Trophoblast cell (in vitro differentiated cells and primary cell): ENCODE measurements around the gene MUC5B.

Source experiments
- DNase-seq, 2 donors: peaks; one replicate each; pipeline ENCODE4 v3.0.0-alpha.2; 2016
- H2AFZ ChIP-seq: 2 replicates; pipeline ENCODE4 v1.6.1; 2013; ENCODE audit warnings: low read length, moderate library complexity, mild to moderate bottlenecking; ENCODE audit not compliant: insufficient read depth, poor library complexity
- H2AK5ac ChIP-seq: 2 replicates; pipeline ENCODE4 v1.6.1; 2013; ENCODE audit warnings: mild to moderate bottlenecking, low read length
- H2BK120ac ChIP-seq: 2 replicates; pipeline ENCODE4 v1.6.1; 2013; ENCODE audit warnings: low read length, mild to moderate bottlenecking, moderate library complexity; ENCODE audit not compliant: insufficient read depth, poor library complexity
- H2BK12ac ChIP-seq: 2 replicates; pipeline ENCODE4 v1.6.1; 2013; ENCODE audit warnings: mild to moderate bottlenecking, low read length, moderate library complexity
- H2BK5ac ChIP-seq: 2 replicates; pipeline ENCODE4 v1.6.1; 2013; ENCODE audit warnings: low read length, low read depth, moderate library complexity, mild to moderate bottlenecking; ENCODE audit not compliant: poor library complexity
- H3K14ac ChIP-seq: 2 replicates; pipeline ENCODE4 v1.6.1; 2013; ENCODE audit warnings: mild to moderate bottlenecking, low read length
- H3K18ac ChIP-seq: 2 replicates; pipeline ENCODE4 v1.6.1; 2013; ENCODE audit warnings: mild to moderate bottlenecking, low read length
- H3K23ac ChIP-seq: 2 replicates; pipeline ENCODE4 v1.6.1; 2013; ENCODE audit warnings: low read length
- H3K27ac ChIP-seq: 2 replicates; pipeline ENCODE4 v1.5.1; 2013; ENCODE audit warnings: low read depth, mild to moderate bottlenecking, inconsistent platforms, low read length, moderate library complexity
- H3K27me3 ChIP-seq: 2 replicates; pipeline ENCODE4 v1.6.1; 2013; ENCODE audit warnings: inconsistent platforms, mild to moderate bottlenecking, low read length, moderate library complexity; ENCODE audit not compliant: insufficient read depth
- H3K36me3 ChIP-seq, 2 experiments: 1 replicate in 1 of 2; 2 replicates in 1 of 2; pipeline ENCODE4 v1.6.1; 2013; ENCODE audit warnings: low read length in 2 of 2, mild to moderate bottlenecking in 2 of 2, moderate library complexity in 1 of 2; ENCODE audit not compliant: insufficient read depth in 2 of 2, control insufficient read depth in 1 of 2
- H3K4ac ChIP-seq: 2 replicates; pipeline ENCODE4 v1.6.1; 2013; ENCODE audit warnings: low read depth, mild to moderate bottlenecking, low read length, moderate library complexity
- H3K4me1 ChIP-seq, 2 experiments: 1 replicate in 1 of 2; 2 replicates in 1 of 2; pipeline ENCODE4 v1.6.1; 2013; ENCODE audit warnings: low read length in 2 of 2, mild to moderate bottlenecking in 2 of 2, moderate library complexity in 1 of 2; ENCODE audit not compliant: insufficient read depth in 2 of 2, control insufficient read depth in 1 of 2
- H3K4me2 ChIP-seq: 2 replicates; pipeline ENCODE4 v1.6.1; 2013; ENCODE audit warnings: inconsistent platforms, mild to moderate bottlenecking, low read length, moderate library complexity
- H3K4me3 ChIP-seq: 2 replicates; pipeline ENCODE4 v1.5.1; 2013; ENCODE audit warnings: mild to moderate bottlenecking, low read depth, low read length, inconsistent platforms
- H3K79me1 ChIP-seq: one replicate; pipeline ENCODE4 v1.6.1; 2013; ENCODE audit warnings: low read length
- H3K79me2 ChIP-seq: 2 replicates; pipeline ENCODE4 v1.6.1; 2013; ENCODE audit warnings: low read length, mild to moderate bottlenecking; ENCODE audit not compliant: control insufficient read depth, insufficient read depth, poor library complexity
- H3K9ac ChIP-seq: 2 replicates; pipeline ENCODE4 v1.6.1; 2013; ENCODE audit warnings: mild to moderate bottlenecking, low read length
- H3K9me3 ChIP-seq: 2 replicates; pipeline ENCODE4 v1.6.1; 2013; ENCODE audit warnings: low read depth, mild to moderate bottlenecking, control low read depth, inconsistent platforms, low read length; ENCODE audit not compliant: insufficient read depth
- H4K12ac ChIP-seq: 2 replicates; pipeline ENCODE4 v1.6.1; 2013; ENCODE audit warnings: low read depth, mild to moderate bottlenecking, low read length, moderate library complexity
- H4K8ac ChIP-seq: 2 replicates; pipeline ENCODE4 v1.6.1; 2013; ENCODE audit warnings: low read depth, mild to moderate bottlenecking, low read length, moderate library complexity
- H4K91ac ChIP-seq: one replicate; pipeline ENCODE4 v1.6.1; 2013; ENCODE audit warnings: low read depth, mild to moderate bottlenecking, low read length, moderate library complexity
- WGBS: extraction: QIAGEN DNeasy Blood & Tissue Kit; methylation state at CpG from one replicate; pipeline ENCODE4 v1.1.7; 2013; ENCODE audit warnings: missing lambda C conversion rate; ENCODE audit not compliant: insufficient read length, insufficient coverage; ENCODE audit errors: extremely low coverage; 5-methylcytosine and 5-hydroxymethylcytosine counted together

Gene MUC5B

DNA sequence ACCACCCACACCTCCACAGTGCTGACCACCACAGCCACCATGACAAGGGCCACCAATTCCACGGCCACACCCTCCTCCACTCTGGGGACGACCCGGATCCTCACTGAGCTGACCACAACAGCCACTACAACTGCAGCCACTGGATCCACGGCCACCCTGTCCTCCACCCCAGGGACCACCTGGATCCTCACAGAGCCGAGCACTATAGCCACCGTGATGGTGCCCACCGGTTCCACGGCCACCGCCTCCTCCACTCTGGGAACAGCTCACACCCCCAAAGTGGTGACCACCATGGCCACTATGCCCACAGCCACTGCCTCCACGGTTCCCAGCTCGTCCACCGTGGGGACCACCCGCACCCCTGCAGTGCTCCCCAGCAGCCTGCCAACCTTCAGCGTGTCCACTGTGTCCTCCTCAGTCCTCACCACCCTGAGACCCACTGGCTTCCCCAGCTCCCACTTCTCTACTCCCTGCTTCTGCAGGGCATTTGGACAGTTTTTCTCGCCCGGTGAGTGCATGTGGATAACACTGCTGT is 28.4 kb downstream of the MUC5B start:
- H3K23ac ChIP-seq, result no peak overlapping the region
- H2AFZ ChIP-seq, result no peak overlapping the region
- H2BK120ac ChIP-seq, result no peak overlapping the region
- H3K36me3 ChIP-seq, result no peaks in the 10 kb centered on the region
- H2AK5ac ChIP-seq, result no peak overlapping the region
- H2BK12ac ChIP-seq, result no peak overlapping the region
- no peak overlapping the region for H4K12ac ChIP-seq
- H3K4ac ChIP-seq, result no peak overlapping the region
- H3K4me1 ChIP-seq, result no peaks in the 10 kb centered on the region
- no peaks in the 10 kb centered on the region for H3K79me2 ChIP-seq
- no peak overlapping the region for H3K27ac ChIP-seq
- peak overlapping the region; percentile 43 for H3K4me3 ChIP-seq
- H3K9me3 ChIP-seq, result peaks cover 43% of the 10 kb centered on the region
- peak overlapping the region; percentile 6 for H3K4me2 ChIP-seq
- no CpG with 5 or more reads among the region's 16 CpGs for WGBS
- DNase-seq, result no peak
- H2BK5ac ChIP-seq, result no peak overlapping the region
- no peak overlapping the region for H3K14ac ChIP-seq
- H3K9ac ChIP-seq, result no peak overlapping the region
- no peak overlapping the region for H4K8ac ChIP-seq
- H3K18ac ChIP-seq, result no peak overlapping the region
- H4K91ac ChIP-seq, result no peak overlapping the region
- H3K79me1 ChIP-seq, result no peaks in the 10 kb centered on the region
- no peaks in the 10 kb centered on the region for H3K27me3 ChIP-seq

DNA sequence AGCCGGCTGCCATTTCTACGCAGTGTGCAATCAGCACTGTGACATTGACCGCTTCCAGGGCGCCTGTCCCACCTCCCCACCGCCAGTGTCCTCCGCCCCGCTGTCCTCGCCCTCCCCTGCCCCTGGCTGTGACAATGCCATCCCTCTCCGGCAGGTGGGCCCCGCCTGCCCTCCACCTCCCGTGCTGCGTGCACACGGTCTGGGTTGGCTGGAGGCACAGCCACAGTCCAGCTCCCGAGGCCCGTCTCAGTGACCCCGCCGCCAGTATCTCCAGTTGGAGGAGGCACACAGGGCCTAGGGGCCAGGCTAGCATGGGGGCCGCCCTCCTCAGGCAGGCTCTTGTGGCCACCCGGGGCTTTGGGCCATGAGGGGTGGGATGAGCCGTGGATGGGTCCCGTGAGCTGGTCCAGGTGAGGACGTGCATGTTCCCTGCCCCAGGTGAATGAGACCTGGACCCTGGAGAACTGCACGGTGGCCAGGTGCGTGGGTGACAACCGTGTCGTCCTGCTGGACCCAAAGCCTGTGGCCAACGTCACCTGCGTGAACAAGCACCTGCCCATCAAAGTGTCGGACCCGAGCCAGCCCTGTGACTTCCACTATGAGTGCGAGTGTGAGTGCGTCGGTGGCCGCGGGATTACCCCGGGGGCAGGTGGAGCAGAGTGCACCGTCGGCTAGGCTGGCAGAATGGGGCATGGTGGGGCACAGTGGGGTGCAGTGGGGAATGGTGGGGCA is 29.7 kb downstream of the MUC5B start:
- Histone ChIP-seq H3K18ac (no peak overlapping the region), H4K91ac (no peak overlapping the region), H3K27ac (no peak overlapping the region), H3K14ac (no peak overlapping the region), H2AK5ac (no peak overlapping the region), H3K36me3 (no peaks in the 10 kb centered on the region), H2BK12ac (no peak overlapping the region), H3K9ac (no peak overlapping the region), H2BK5ac (no peak overlapping the region), H3K4me3 (no peak overlapping the region), H4K12ac (no peak overlapping the region), H3K4me2 (no peak overlapping the region), H3K9me3 (peaks cover 38% of the 10 kb centered on the region), H2BK120ac (no peak overlapping the region), H3K4ac (no peak overlapping the region), H2AFZ (no peak overlapping the region), H3K23ac (no peak overlapping the region), H3K4me1 (no peaks in the 10 kb centered on the region), H4K8ac (no peak overlapping the region), H3K79me2 (no peaks in the 10 kb centered on the region), H3K27me3 (no peaks in the 10 kb centered on the region), H3K79me1 (no peaks in the 10 kb centered on the region)
- WGBS, result no CpG with 5 or more reads among the region's 38 CpGs
- DNase-seq, result no peak

DNA sequence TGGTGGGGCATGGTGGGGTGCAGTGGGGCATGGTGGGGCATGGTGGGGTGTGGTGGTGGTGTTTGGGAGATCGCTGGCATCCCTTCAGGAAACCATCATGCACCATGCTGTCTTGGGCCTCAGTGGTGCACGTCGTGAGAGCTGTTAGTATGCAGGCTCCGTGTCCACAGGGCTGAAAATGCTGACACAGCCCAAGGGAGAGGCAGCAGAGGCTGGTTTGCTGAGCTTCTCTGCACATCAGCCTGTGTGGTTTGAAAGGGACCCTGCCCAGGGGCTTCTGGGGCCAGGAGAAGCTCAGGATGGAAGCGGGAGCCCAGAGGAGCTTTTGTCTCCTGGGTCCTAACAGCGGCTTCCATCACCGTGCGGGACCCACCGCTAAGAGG is 30.2 kb downstream of the MUC5B start:
- no peak overlapping the region for H2BK120ac ChIP-seq
- no peak overlapping the region for H3K4me2 ChIP-seq
- no peaks in the 10 kb centered on the region for H3K79me1 ChIP-seq
- H3K4ac ChIP-seq, result no peak overlapping the region
- WGBS, result no CpG with 5 or more reads among the region's 9 CpGs
- H4K91ac ChIP-seq, result no peak overlapping the region
- no peak overlapping the region for H2BK5ac ChIP-seq
- no peaks in the 10 kb centered on the region for H3K36me3 ChIP-seq
- no peak overlapping the region for H2AK5ac ChIP-seq
- H3K27ac ChIP-seq, result no peak overlapping the region
- H3K9me3 ChIP-seq, result peaks cover 38% of the 10 kb centered on the region
- H3K23ac ChIP-seq, result no peak overlapping the region
- no peak overlapping the region for H3K9ac ChIP-seq
- H3K4me1 ChIP-seq, result no peaks in the 10 kb centered on the region
- H3K4me3 ChIP-seq, result no peak overlapping the region
- DNase-seq, result no peak
- H3K27me3 ChIP-seq, result no peaks in the 10 kb centered on the region
- no peak overlapping the region for H4K8ac ChIP-seq
- H2BK12ac ChIP-seq, result no peak overlapping the region
- no peak overlapping the region for H3K18ac ChIP-seq
- H2AFZ ChIP-seq, result no peak overlapping the region
- H3K14ac ChIP-seq, result no peak overlapping the region
- no peaks in the 10 kb centered on the region for H3K79me2 ChIP-seq
- no peak overlapping the region for H4K12ac ChIP-seq

DNA sequence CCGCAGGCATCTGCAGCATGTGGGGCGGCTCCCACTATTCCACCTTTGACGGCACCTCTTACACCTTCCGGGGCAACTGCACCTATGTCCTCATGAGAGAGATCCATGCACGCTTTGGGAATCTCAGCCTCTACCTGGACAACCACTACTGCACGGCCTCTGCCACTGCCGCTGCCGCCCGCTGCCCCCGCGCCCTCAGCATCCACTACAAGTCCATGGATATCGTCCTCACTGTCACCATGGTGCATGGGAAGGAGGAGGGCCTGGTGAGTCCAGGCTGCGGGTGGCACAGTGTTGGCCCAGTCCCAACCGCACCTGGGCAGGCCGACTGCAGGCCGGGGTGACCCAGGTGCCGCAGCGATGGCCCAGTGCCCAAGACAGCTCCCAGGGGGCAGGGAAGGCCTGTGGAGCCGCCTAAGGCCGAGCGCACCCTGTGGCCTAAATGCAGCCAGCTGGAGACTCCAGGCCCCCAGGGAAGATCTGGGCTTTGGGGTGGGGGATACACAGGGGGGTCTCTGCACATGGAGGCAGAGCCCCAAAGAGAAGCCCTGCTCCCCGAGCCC is 31.3 kb downstream of the MUC5B start:
- Histone ChIP-seq H3K79me1 (no peaks in the 10 kb centered on the region), H3K14ac (no peak overlapping the region), H3K36me3 (no peaks in the 10 kb centered on the region), H3K4me1 (no peaks in the 10 kb centered on the region), H3K4ac (no peak overlapping the region), H3K23ac (no peak overlapping the region), H3K18ac (no peak overlapping the region), H3K27ac (no peak overlapping the region), H3K79me2 (no peaks in the 10 kb centered on the region), H2BK12ac (no peak overlapping the region), H3K9ac (no peak overlapping the region), H2AFZ (no peak overlapping the region), H3K4me2 (no peak overlapping the region), H2BK5ac (no peak overlapping the region), H3K4me3 (no peak overlapping the region), H2BK120ac (no peak overlapping the region), H4K8ac (no peak overlapping the region), H3K27me3 (no peaks in the 10 kb centered on the region), H4K91ac (no peak overlapping the region), H3K9me3 (peaks cover 33% of the 10 kb centered on the region), H4K12ac (no peak overlapping the region), H2AK5ac (no peak overlapping the region)
- no CpG with 5 or more reads among the region's 22 CpGs for WGBS
- no peak for DNase-seq
